HG03521 (cell line): ENCODE data around the gene MYO1F.
"Not testable (repeated sequence)": the region's sequence is repeated elsewhere in the genome, so short reads cannot be mapped to it uniquely, and the experiment has no call there.

Experiments
- ATAC-seq: cut with Tn5 transposase; IDR thresholded peaks from one replicate; pipeline ENCODE4 v1.9.1; 2021; ENCODE audit warnings: mild to moderate bottlenecking, moderate library complexity; ENCODE audit not compliant: unreplicated experiment

MYO1F gene

DNA sequence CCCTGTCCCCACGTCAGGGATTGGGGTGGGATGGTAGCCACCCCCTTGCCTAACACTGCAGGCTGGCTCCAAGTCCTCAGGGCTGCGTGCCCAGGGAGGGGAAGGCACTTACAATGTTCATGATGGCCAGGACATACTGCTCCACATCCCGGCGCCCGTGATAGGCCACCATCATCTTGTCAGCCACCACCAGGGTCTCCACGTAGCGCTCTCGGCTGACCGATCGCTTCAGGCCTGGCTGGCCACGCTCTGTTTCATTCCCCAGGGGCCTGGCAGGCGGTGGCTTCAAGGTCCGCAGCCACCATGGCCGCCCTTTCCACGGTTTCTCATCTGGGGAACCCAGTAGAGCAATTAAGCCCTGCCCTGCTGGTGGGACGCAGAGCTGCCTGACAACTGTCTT lies 23.6 kb upstream of the MYO1F start:
- no peak for ATAC-seq

DNA sequence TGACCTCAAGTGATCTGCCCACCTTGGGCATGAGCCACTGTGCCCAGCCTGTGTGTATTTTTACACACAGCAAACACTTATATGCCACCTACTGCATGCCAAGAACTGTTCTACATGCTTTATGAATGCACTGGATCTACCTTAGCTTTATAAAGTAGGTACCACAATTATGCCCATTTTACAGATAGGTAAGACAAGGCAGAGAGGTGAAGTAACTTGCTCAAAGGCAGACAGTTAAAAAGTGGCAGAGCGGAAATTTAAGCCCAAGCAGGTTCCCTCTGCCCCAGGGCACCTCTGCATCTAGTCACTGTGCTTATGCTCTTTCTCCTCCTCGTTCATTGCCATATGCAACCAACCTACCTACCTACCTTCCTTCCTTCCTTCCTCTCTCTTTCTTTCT lies 22.8 kb upstream of the MYO1F start:
- no peak for ATAC-seq

DNA sequence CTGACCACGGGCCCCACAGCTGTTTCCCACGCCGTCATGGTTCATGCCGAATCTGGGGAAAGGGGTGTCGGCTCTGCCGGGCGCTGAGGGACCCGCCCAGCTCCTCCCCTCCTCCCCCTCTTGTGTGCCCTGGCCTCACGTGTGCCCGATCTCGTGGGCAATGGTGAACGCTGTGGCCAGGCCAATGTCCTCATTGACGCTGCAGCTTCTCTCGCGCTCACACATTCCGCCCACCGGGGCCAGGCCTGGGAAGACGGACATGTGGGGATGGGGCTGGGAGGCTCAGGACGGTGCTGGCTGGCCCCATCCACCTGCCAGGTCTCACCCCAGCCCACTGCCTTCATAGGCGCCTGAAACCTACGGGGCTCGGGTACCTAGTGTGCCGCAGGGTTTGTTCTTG lies 18.9 kb upstream of the MYO1F start:
- no peak for ATAC-seq

DNA sequence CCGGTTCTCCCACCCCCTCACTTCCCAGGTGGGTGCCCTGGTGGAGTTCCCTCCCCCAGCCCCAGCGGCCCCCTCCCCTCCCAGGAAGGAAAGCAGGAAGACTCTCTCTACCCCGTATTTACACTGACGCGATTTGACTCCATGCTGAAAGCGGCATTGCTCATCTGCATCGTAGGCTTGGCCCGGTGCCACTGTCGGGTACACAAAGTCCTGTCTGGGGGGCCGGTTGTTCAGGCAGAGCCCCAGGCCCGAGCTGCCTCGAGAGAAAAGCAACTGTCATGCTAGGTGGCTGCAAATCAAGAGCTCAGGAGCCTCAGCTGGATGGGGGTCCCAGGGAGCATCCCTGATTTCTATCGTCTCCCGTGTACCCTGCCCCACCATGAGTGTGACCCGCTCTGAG lies 18.4 kb upstream of the MYO1F start:
- ATAC-seq = no peak

DNA sequence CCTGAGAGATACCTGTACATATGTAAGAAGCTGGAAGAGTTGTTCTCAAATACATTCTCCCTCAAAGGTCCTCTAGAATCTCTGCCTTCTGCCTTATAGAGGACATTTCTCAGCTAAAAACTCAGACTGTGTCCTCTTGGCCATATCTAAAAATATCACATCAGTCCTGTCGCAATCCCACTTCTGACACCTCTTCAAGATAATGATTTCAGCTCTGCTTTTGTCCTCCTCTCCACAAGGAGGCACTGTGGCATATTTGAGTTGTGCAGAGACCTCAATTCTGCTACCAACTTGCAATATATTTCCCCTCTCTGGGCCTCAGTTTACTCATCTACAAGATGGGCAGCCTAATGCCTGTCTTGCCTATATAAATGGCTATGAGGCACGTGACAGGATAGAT lies 16.7 kb upstream of the MYO1F start:
- ATAC-seq = no peak

DNA sequence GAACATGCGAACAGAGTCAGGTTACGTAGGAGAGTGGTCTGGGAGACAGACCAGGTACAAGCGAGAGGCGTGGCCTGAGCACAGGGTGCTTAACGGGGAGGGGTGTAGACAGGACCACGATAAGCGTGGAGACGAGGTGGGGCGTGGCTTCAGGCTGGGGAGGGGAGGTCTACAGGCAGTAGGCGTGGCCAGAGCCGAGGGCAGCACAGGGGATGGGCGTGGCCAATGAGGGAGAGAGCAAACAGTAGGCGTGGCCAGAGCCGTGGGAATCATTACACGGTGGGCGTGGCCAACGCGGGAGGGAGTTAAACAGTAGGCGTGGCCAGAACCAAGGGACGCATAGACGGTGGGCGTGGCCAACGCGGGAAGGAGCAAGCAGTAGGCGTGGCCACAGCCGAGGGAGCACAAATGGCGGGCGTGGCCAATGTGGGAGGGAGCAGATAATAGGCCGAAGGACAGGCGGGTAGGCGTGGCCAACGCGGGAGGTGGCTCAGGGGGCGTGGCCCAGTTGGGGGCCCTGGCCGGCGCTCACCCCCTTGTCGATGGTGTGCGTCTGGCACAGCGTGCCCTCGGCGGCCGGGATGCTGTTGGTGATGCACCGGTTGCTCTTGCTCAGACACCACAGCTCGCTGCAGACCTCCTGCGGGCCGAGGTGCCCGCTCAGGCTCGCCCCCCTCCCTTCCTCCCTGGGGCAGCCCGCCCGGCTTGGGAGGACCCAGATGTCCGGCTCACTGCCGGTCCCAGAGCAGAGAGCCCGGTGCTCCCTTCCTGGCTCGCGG lies 15.2 kb upstream of the MYO1F start:
- no peak for ATAC-seq

DNA sequence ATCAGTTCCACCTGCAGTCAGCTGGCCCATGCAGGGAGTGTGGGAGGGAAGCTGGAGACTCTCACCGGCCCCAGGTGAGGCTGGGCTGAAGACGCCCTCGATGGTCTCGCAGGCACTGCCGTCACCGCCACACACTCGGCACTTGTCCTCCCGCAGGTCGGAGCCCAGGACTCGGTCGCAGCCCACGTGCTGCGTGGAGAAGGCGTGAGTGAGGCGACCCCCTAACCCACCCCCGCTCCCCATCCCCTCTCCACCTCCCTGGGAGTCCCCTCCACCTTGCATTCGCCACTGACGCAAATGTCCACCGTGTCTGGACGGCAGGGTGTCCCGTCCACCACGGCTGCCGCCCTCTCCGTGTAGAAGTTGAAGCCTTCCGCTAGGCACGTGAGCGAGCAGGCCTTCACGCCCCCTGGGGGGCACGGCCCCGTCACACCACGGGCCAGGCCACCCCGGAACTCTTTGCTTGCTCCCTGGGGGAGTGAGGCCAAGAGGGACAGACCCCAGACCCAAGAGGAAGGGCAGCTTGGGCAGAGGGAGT lies 12.0 kb upstream of the MYO1F start:
- ATAC-seq = no peak

DNA sequence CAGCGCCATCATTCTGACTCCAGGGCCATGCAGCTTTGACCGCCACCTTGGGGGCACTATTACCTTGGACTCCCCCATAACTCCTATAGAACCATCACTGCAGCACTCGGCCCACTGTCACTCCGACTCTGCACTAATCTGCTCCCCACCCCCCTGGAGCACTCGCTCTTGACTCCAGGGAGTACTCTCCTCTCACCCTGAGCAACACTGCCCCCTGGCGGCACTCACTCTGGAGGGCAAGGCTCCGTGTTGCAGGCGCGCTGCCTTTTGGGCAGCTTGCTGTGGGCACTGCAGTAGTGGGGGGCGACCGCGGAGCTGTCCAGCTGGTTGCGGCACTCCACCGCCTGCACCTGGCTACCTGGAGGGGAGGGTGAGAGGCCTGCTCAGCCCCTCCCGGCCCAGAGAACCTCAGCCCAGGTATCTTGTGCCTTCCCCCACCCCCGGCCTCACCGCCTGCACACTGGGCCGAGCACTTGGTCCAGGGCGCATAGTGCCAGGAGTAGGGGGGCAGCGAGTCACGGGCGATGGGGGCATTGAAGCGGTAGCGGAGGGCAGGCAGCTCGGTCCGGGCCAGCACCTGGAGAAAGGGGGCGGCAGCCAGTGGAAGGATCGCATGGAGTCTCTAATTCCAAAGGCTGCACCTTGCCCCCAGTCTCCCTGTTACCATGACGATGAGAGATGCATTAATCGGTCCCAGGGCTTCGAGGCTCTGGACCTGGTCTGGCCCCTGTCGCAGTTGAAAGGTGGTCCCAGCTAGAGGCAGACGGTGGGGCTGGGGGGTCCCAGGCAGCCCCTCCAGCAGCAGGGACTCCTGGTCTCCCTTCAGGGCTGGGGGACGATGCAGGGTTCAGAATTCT lies 8.9 kb upstream of the MYO1F start:
- ATAC-seq = no peak

DNA sequence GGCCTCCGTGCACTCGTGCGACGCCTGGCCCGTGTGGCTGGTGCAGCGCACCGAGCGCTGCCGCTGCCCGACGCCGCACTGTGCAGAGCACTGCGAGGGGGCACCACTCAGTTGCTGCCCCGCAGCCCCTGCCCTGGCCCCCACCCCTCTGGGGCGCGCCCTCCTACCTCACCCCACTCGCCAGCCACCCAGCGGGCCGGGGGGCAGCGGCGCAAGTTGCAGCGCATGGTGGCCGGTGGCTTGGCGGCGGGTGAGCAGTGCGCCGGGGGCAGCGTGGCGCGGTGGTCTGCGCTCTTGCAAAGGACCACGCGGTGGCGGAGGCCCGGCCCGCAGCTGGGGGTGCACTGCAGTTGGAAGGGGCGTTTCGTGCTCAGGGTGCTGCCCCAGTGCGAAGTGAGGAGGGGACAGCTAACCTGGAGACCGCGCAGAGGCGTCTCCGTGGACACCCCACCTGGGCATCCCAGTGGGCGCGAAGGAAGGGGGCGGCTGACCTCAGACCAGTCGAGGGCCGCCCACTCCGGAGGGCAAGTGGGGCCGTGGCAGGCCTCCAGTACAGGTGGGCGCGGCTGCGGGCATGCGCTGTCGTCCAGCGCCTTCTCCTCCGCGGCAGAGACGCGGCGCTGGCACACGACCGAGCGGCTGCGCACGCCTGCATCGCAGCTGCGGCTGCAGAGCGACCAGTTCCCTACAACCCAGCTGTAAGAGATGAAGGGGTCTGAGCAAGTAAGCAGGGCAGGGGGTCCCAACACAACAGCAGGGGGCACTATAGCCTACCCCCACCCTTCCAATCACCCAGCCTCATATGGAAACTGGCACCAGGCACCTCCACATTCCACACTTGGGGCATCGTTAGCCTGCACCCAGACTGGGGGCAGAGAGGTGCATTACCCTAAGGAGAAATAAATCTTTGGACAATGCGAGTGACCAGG lies 8.0 kb upstream of the MYO1F start:
- ATAC-seq = no peak

DNA sequence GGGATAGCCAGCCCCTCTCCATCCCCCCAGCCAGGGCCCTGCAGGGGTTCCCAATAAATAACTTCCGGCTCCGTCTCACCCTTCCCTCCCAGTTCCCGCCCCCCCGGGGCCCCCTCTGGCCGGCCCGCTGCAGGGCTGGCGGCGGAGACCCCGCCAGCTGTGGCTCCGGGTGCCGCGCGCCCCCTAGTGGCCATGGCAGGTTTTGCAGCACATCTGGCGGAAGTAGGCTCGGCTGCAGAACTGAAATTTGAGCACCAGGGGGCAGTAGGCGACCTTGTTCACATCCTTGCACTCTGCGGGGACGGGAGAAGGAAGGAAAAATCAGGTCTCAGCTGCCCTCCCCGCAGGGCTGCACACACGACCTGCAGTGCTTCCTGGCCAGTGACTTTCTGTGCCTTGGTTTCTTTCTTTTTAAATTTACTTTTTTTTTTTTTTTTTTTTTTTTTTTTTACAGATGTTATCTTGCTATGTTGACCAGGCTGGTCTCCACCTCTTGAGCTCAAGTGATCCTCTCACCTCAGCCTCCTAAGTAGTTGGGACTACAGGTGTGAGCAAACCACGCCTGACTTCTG lies 3.6 kb upstream of the MYO1F start:
- ATAC-seq = no peak

DNA sequence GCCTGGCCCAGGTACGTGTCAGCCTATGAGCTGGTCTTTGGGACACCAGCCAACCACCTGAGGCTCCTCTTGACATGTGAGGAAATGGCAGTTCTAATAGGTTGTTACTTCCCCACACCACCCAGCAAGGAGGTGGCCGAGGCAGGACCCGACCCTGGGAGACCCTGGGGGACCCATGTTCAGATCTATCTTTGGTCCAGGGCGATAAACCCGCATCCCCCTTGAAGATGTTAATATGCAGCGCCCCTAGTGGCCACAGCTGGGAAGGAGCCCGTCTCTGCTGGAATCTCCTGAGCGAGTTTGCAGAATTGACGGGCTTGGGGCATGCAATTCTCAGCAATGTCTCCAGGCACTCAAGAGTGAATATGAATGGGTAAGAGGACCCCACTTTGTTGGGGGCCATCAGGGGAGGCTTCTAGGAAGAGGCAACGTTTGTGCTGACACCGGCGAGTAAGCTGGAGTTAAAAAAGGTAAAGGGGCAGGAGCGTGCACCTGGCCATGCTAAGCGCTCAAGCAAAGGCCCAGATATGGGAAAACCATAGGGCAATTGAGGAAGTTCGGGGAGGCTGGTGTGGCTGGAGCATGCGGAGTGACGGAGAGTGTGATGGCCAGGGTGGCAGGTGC lies 1.5 kb upstream of the MYO1F start:
- no peak for ATAC-seq

DNA sequence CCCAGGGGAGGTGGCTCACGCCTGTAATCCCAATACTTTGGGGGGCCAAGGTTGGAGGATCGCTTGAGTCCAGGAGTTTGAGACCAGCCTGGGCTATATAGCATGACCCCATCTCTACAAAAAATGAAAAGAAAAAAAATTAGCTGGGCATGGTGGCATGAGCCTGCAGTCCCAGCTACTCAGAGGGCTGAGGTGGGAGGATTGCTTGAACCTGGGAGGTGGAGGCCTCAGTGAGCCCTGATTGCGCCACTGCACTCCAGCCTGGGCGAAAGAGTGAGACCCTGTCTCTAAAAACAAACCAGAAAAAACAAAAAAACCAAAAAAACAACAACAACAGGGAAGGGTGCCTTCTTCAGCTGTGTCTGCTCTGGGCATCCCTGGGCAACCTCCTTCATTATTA lies 499 bp upstream of the MYO1F start:
- ATAC-seq = no peak

DNA sequence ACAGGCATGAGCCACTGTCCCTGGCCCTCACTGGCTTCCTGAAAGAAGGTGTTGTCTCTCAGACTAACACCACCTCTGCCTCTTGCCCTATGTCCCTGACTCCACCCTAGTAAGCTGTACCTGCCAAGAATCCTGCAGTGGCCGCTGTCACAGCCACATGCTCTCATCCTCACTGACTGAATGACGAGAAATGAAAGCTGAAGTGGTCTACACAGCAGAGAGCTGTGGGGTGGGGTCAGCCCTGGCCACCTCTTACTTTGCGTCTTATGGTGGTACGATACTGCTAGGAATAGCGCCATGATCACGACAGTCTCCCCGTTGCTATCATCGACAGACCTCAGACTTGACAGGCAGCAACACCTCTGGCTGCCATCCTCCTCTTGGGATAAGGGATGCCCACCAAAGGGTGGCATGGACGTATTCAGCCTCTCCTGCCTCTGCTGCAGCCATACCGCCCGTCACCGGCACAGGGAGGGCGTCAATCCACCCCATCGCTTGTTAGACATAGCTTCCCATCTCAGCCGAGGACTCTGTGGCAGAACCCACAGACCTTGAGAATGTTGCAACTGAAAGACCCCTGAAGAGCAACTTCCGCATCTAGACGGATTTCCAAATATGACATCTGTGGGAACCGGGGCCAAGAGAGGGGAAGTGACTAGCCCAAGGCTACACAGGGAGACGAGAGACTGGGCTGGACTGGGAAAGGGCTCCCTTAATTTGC lies 809 bp downstream of the MYO1F start:
- no peak for ATAC-seq

DNA sequence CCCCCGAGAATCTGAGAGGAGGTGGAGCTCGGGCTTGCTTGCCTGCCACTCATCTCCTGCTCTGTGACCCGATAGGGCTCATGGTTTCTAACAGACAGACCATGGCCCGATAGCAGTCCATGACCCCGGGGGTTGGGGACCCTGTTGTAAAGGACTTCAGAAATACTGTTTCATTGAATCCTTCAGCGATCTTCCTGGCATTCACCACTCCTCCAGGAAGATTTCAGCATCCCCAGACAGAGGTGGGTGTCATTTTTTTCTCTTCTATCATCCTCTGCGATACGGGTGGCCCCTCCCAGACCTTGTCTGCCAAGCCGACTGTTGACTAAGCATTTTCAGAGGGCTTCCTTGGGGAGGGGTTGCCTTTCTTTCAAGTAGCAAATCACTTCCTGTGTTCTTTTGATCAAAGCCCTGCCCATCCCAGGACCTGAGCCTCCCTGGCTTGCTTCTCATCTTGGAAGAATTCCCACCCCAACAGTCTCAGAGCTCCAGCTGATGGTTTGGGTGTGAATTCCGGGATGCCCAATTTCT lies 1.7 kb downstream of the MYO1F start:
- no peak for ATAC-seq

DNA sequence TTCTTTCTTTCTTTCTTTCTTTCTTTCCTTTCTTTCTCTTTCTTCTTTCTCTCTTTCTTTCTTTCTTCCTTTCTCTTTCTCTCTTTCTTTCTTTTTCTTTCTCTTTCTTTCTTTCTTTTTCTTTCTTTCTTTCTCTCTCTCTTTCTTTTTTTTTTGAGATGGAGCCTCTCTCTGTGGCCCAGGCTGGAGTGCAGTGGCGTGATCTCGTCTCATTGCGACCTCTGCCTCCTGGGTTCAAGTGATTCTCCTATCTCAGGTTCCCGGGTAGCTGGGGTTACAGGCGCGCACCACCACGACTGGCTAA lies 2.7 kb downstream of the MYO1F start:
- ATAC-seq = not testable (repeated sequence)

DNA sequence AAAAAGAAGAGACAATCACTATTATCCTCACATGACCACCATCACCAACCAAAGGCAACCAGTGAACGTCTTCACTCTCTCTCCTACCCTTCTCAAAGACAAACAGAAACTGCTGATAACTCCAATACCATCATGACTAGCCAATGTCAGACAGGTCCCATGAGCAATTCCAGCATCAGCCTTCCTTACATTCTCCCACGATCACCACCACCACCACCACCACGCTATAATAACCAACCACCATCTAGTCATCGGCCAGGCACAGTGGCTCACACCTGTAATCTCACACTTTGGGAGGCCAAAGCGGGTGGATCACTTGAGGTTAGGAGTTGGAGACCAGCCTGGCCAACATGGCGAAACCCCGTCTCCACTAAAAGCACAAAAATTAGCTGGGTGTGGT lies 3.9 kb downstream of the MYO1F start:
- no peak for ATAC-seq

DNA sequence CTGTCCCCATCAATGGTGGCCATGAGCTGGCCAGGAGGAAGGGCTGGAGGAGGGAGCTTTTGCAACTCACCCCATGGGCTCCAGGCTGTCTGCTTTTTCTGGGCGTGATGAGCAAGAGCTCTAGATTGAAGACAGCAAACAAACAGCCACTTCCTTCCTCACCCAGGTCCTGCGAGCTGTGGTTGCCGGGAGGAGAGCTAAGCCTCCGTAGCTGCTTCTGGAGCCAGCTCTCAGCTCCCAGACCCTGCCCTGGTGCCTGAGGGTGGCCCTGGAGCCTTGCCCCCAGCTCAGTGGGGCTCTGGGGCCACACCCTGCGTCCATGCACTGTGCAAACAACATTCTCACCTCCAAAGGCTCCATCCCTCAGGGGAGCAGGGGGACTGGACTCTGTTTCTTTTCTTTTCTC lies 6.2 kb downstream of the MYO1F start:
- no peak for ATAC-seq

DNA sequence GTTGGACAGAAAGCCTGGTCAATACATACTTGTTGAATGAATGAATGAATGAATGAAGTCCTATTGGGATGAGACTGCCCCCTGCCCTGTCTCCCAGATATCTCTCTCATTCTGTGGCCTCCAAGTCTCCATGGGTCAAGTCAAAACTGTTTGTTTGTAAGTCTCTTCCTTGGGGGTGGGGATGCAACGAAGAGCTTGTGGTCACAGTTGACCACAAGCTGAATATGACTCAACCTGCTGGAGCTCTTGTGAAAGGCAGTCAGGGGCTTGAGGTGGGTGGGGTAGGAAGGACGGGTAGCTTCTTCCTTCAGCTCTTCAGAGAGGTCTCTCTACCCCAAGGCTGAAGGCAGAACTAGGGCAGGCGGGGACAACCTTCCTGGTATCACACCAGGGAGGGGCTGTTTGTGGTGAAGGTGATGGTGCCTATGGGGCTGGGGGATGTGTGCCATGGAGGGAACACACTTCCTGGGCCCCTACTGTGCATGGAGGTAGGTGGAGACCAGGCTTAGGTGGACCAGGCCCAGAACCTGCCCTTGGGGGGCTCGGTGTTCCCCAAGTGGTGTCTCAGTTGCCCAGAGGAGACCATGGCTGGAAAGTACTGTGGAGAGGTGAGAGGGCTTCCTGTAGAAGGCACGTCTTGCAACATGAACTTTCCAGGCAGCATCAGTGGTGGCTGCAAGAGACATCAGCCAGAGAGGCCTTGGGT lies 8.0 kb downstream of the MYO1F start:
- ATAC-seq = peak; percentile 58
